Fibroblast of pulmonary artery (primary cell): ENCODE measurements around the gene GRHL3.

Experiments used
- DNase-seq: peaks from one replicate; pipeline ENCODE4 v3.0.0-alpha.2; 2010; ENCODE audit warnings: low read depth
- H3K4me3 ChIP-seq: replicated peaks from 2 replicates; pipeline ENCODE4 v1.5.1; 2011; ENCODE audit warnings: low read depth, mild to moderate bottlenecking, control low read depth, low read length, moderate library complexity
- CTCF ChIP-seq: IDR thresholded peaks from 2 replicates; pipeline ENCODE4 v1.5.1; 2011; ENCODE audit warnings: mild to moderate bottlenecking, control low read depth, low read length, inconsistent platforms; ENCODE audit errors: missing control alignments

GRHL3 gene

GRCh38 chr1:24293392-24294227, 25.5 kb upstream of the GRHL3 start:
- H3K4me3 ChIP-seq = no peak overlapping the region

GRCh38 chr1:24294228-24294672, 24.9 kb upstream of the GRHL3 start:
- DNase-seq = peak; percentile 97

More at GRCh38 chr1:24293392-24294227, 25.5 kb upstream of the GRHL3 start:
- DNase-seq = no peak
- TF ChIP-seq CTCF = no peak

GRCh38 chr1:24294716-24295371, 24.3 kb upstream of the GRHL3 start:
- no peak overlapping the region for H3K4me3 ChIP-seq
- TF ChIP-seq CTCF = no peak
- DNase-seq = peak; percentile 85

More at GRCh38 chr1:24294228-24294672, 24.9 kb upstream of the GRHL3 start:
- no peak overlapping the region for H3K4me3 ChIP-seq
- TF ChIP-seq CTCF = no peak

- DNase-seq = no peak
- TF ChIP-seq CTCF = no peak
- H3K4me3 ChIP-seq = no peak overlapping the region
These were observed 23.6 kb upstream of the GRHL3 start for GRCh38 chr1:24295535-24295934.

- DNase-seq = no peak
- TF ChIP-seq CTCF = no peak
These were observed 21.8 kb upstream of the GRHL3 start for GRCh38 chr1:24297187-24297851.

GRCh38 chr1:24297852-24298232, 21.3 kb upstream of the GRHL3 start:
- DNase-seq = no peak

More at GRCh38 chr1:24297187-24297851, 21.8 kb upstream of the GRHL3 start:
- no peak overlapping the region for H3K4me3 ChIP-seq

More at GRCh38 chr1:24297852-24298232, 21.3 kb upstream of the GRHL3 start:
- no peak for TF ChIP-seq CTCF
- H3K4me3 ChIP-seq = no peak overlapping the region
